Measurements from ENCODE around the gene BTF3. TPM values are rescaled to one million over a fixed set of nuclear protein-coding genes. Genes with fewer than 3 reads are reported as not detected.
A peak's percentile ranks its signal among the peaks of the same experiment; 100 is the strongest.

BTF3 gene
- total and polyA plus RNA-seq, 2 of the 8 experiments (the other 6 are each of a cell fraction or from before 2014, with no cell fraction given): 396 to 754 TPM

DNA sequence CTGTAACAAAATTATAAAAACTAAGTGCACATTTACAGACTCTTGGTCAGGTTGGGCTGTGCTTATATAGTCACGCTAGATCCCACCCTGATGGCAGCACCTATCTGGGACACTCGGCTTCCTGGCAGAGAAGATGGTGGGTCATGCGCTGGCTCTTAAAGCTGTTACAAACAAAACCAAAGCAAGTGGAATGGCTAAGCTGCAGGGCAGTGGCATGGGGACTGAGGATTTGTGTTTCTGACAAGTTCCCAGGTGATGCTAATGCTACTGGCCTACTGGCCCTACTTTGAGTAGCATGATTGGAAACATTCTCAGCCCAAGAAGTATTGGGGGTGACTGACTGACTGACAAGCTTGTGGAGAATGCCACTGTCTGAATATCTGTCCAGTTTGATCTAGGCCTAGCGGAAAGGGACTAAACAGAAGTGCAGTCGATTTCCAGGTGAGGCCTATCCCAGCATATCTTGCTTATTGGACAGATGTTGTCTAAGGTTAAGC is 8.3 kb downstream of the BTF3 start:
- H3K14ac ChIP-seq (ENCODE audit: insufficient read length): no peak overlapping the region
- H2BK12ac ChIP-seq (ENCODE audit: low read depth, low read length): no peak overlapping the region
- H3K79me1 ChIP-seq (ENCODE audit: low read depth, low read length): peaks cover under 1% of the 10 kb centered on the region; the same call in 1 of the 2 replicates
- H2BK15ac ChIP-seq (ENCODE audit: low read length): no peak overlapping the region
- DNase-seq (ENCODE audit: low read depth in 1 of 2, low spot score in 2 of 2) (no peak), FAIRE-seq (no peak)
- H3K9me3 ChIP-seq (ENCODE audit: insufficient read depth in 2 of 2, low read depth in 1 of 2, low read length in 1 of 2): no peaks in the 10 kb centered on the region
- ChIA-PET POLR2A (ENCODE audit: partially characterized antibody) (interaction anchor here (0.6 to 5.0 kb wide), 11 partner anchors 9 to 208 kb away, joined by 3 to 58 read pairs (median 6); partner anchors contain the start of gene BTF3), CTCF (ENCODE audit: partially characterized antibody) (interaction anchor here (1.2 to 3.7 kb wide), 8 partner anchors 11 to 53 kb away, joined by 3 to 20 read pairs (median 6); no protein-coding TSS in a partner anchor)
- no peak overlapping the region for H2AK5ac ChIP-seq (ENCODE audit: low read depth, low read length)
- H3K4me3 ChIP-seq (ENCODE audit: extremely low read depth in 1 of 4, insufficient read depth in 2 of 4, low read depth in 3 of 4, low read length in 4 of 4): no peak overlapping the region
- H2BK120ac ChIP-seq (replicated peaks; ENCODE audit: low read depth, low read length): no peak overlapping the region
- peaks cover 0 to 3% of the 10 kb centered on the region in 2 experiments for H4K20me1 ChIP-seq (replicated peaks in 1 of 2; ENCODE audit: control insufficient read depth in 1 of 2, insufficient read depth in 2 of 2, low read length in 2 of 2)
- H4K5ac ChIP-seq (ENCODE audit: insufficient read length, low read depth, low read length): no peak overlapping the region
- no peak overlapping the region for H3K4me2 ChIP-seq (ENCODE audit: insufficient read depth in 1 of 2, low read depth in 2 of 2, low read length in 2 of 2)
- H2BK5ac ChIP-seq (ENCODE audit: low read depth, low read length): no peak overlapping the region
- no peak for TF ChIP-seq YY1 (IDR thresholded peaks at IDR 0.05; ENCODE audit: low read depth, low read length)
- peak; percentile 72 for TF ChIP-seq POLR2AphosphoS5 (IDR thresholded peaks at IDR 0.05; ENCODE audit: low read depth, low read length)
- no peak for TF ChIP-seq KDM5A (IDR thresholded peaks at IDR 0.05; ENCODE audit: low read length)
- TF ChIP-seq CBX5 (IDR thresholded peaks at IDR 0.05; ENCODE audit: low read depth, low read length): no peak
- peak; percentile 42 to 76 for TF ChIP-seq POLR2A (IDR thresholded peaks at IDR 0.05; ENCODE audit: control extremely low read depth in 1 of 2, low read depth in 2 of 2, low read length in 2 of 2)
- peaks cover 13 to 53% (median 34%) of the 10 kb centered on the region in 4 experiments for H3K36me3 ChIP-seq (ENCODE audit: control insufficient read depth in 2 of 4, insufficient read depth in 4 of 4, low read length in 3 of 4)
- H3K56ac ChIP-seq (replicated peaks; ENCODE audit: insufficient read length, low read depth, low read length): no peak overlapping the region
- H3K79me2 ChIP-seq (ENCODE audit: control insufficient read depth in 1 of 2, insufficient read depth in 2 of 2, low read length in 2 of 2): peaks cover under 1 to 14% of the 10 kb centered on the region in 2 experiments; a peak in 3 of 4 replicates
- H3K27me3 ChIP-seq (replicated peaks in 1 of 4; ENCODE audit: control insufficient read depth in 3 of 4, extremely low read depth in 1 of 4, insufficient read depth in 3 of 4, low read length in 3 of 4): no peaks in the 10 kb centered on the region
- H3K23ac ChIP-seq (ENCODE audit: insufficient read length): no peak overlapping the region
- H3K4me1 ChIP-seq (replicated peaks in 1 of 4; ENCODE audit: control insufficient read depth in 3 of 4, insufficient read depth in 4 of 4, low read length in 3 of 4): no peaks in the 10 kb centered on the region
- no peak overlapping the region for H3K18ac ChIP-seq (ENCODE audit: extremely low read depth, low read length)
- H4K91ac ChIP-seq (replicated peaks; ENCODE audit: insufficient read length, low read length): no peak overlapping the region
- 86% methylated on average over 5 of the region's 5 CpGs; no CpG with 5 or more reads in 1 of the 2 experiments for WGBS, 2 experiments (ENCODE audit: extremely low coverage in 1 of 2, insufficient coverage in 1 of 2, insufficient read length in 1 of 2, insufficient replicate concordance in 2 of 2, low coverage in 1 of 2, low lambda C conversion rate in 2 of 2, missing lambda C conversion rate in 1 of 2)
- H3K4ac ChIP-seq (replicated peaks; ENCODE audit: insufficient read length, low read depth, low read length): no peak overlapping the region
- H2BK20ac ChIP-seq (ENCODE audit: low read length): no peak overlapping the region
- no peak overlapping the region for H2AFZ ChIP-seq (ENCODE audit: low read length)
- no peak overlapping the region for H3K9ac ChIP-seq (replicated peaks in 1 of 4; ENCODE audit: extremely low read depth in 1 of 4, low read depth in 3 of 4, low read length in 3 of 4)
- no peaks in the 10 kb centered on the region for H3K23me2 ChIP-seq (ENCODE audit: low read depth, low read length)
- H4K8ac ChIP-seq (ENCODE audit: extremely low read depth, insufficient read depth, low read length): no peak overlapping the region
- no peak overlapping the region for H3K27ac ChIP-seq (ENCODE audit: low read depth, low read length)
